Gastrocnemius medialis (tissue), 4 donors: ENCODE data around the gene HNRNPU.

Source experiments
- CTCF ChIP-seq, 5 experiments: fragments of 450-650 bp in 3 of 5; fragments of 200-600 bp in 2 of 5; sonication (generic) in 2 of 5; IDR thresholded peaks in 4 of 5; conservative IDR thresholded peaks in 1 of 5; 1 replicate in 4 of 5; 2 replicates in 1 of 5; pipeline ENCODE4 v1.5.1; 2016 to 2019; ENCODE audit warnings: antibody characterized with exemption in 5 of 5, mild to moderate bottlenecking in 3 of 5, moderate library complexity in 3 of 5
- POLR2A ChIP-seq, 2 donors: fragments of 450-650 bp; IDR thresholded peaks; one replicate each; pipeline ENCODE4 v1.6.1; 2017; ENCODE audit warnings: antibody characterized with exemption in 2 of 2, mild to moderate bottlenecking in 2 of 2, moderate library complexity in 2 of 2

- no peak for TF ChIP-seq POLR2A (IDR thresholded peaks at IDR 0.05)
- no peak for TF ChIP-seq CTCF (IDR thresholded peaks at IDR 0.05 in 4 of 5, conservative IDR thresholded peaks at IDR 0.05 in 1 of 5)
Measured at GRCh38 chr1:244822878-244823277, 41.5 kb downstream of the HNRNPU start.
